ENCODE measurements around the gene FAM98C. TPM values are rescaled to one million over a fixed set of nuclear protein-coding genes. Genes with fewer than 3 reads are reported as not detected.

FAM98C gene
- total RNA-seq: 13.9 TPM

DNA sequence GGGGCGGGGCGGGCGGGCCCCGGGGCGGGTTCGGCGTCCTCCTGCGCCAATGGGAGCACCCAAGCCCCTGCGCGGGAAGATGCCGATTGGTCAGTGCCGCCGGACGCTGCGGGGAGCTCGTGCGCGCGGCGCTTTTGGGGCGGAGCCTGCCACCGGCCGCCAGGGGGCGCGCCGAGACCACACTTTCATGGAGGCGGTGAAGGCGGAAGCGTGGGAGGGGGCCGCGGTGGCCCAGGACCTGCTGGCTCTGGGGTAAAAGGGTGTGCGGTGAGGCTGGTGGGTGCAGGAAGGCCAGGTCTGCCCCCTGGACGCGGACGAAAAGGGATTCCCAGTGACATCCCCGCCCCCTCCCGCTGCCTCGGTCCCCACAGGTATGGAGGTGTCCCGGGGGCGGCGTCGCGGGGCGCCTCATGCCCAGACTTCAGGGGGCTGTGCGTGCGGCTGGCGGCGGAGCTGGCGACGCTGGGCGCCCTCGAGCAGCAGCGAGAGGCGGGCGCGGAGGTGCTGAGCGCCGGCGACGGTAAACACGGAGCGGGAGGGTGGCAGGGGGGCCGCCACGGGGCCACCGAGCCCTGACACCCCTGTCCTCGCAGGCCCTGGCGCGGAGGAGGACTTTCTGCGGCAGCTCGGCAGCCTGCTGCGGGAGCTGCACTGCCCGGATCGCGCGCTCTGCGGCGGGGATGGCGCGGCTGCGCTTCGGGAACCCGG lies at the start of gene FAM98C:
Gene FAM98C, plus strand, starts transcription at position 127 of the 708 bp plus-strand sequence. Its CDS starts 61 bp downstream, at position 188.

DNA sequence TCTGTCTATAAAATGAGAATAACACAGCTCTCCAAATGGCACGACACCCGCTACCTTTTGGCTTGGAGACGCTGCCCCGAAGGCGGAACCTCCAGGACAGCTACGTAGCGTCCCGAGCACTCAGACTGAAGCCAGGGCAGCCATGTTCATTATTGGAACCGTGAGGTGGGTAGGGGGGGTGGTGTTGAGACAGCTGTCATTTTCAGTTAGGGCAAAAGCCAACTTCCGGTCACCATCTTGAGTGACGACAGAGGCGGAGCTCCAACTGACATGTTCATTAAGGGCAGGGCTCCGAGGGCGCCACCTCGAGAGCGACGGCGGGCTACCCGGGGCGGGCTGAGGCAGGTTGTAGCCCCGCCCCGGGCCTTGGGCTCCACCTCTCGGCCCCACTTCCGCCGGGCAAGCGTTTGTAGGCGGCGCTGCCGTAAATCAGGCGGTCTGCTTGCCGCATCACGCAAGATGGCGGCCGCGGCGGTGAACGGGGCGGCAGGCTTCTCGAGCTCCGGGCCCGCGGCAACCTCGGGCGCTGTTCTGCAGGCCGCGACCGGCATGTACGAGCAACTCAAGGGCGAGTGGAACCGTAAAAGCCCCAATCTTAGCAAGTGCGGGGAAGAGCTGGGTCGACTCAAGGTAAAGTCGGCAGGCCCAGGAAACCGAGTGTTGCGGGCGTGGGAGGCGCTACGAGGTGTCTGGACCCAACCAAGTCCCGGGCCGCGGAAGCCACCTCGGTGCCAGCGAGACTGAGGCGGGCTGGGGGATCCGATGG lies 28.4 kb upstream of the FAM98C start, which contains the start of gene PSMD8:
Gene PSMD8, plus strand, starts transcription at position 240 of the 766 bp plus-strand sequence. Its CDS starts 31 bp downstream, at position 271.

DNA sequence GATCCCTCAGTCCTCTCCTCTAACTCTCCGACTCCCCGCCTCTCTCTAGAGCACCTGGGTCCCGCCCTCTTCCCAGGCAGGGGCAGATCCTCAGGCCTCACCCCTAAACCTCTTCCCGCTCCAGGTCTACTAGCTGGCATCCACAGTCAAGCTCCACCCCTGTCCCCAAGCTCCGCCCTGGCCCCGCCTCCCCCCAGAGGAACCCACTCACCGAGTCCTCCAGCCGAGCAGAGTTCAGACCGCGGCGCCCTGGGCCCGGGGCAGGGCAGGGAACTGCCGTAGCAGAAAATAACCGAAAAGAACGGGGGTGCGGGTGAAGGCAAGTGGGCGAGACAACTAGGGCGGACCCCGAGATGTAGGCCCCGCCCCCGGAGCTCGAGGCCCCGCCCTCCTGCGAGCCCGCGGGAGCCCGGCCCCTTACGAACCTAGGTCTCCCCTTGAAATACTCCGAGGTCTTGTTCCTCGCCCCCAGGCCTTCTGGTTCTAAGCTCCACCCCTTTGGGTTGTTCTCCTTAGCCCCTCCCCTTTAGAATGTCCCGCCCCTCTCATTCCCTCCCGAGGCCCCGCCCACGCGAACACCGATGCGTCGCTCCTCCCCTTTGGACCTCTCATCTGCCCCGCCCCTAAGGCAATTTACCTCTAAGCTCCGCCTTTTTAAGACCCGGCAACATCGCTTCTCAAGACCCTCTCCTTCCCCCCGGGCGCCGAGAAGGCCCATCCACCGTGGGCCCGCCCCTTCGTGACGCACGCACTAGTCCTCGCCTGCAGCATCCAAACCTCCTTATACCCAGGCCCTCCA lies 15.1 kb upstream of the FAM98C start, which contains the start of gene GGN:
Gene GGN, minus strand, starts transcription at position 485 of the 799 bp plus-strand sequence. CDS start 773 bp downstream, outside the sequence.

DNA sequence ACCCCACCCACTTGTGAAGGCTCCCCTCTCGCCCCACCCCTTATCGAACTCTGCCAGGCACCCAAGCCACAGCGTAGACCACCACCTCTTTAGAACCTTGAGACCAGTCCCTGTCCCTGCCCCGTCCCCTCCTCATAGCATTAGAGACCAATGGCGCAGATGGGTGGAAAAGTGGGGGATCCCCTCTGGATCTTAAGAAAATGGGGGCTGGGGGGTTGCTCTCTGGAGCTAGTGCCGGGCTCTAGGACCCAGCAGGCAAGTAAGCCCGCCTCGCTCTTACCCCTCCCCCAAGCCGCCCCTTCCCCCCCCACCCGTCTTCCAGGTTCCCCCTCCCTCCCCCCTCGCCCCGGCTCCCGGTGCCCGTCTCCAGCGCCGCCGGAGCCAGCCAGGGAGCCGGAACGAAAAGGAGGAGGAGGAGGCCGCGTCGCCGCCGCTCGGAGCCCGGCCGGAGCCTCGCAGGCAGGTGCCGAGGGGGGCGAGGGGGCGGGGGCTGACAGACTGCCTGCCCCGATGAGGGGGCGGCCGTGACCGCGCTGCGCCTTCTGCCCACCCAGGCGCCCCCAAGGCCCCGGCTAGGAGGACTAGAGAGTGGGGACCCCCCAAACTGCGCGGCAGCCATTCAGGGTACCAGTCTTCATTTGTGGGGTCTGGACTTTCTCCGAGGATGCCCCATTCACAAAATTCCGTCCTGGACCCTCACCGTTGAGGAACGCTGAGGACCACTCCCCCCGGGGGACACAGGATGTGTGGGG lies 14.4 kb upstream of the FAM98C start, which contains the start of gene SPRED3:
Gene SPRED3, plus strand, starts transcription at position 349 of the 752 bp plus-strand sequence. CDS start 1,606 bp downstream, outside the sequence.

DNA sequence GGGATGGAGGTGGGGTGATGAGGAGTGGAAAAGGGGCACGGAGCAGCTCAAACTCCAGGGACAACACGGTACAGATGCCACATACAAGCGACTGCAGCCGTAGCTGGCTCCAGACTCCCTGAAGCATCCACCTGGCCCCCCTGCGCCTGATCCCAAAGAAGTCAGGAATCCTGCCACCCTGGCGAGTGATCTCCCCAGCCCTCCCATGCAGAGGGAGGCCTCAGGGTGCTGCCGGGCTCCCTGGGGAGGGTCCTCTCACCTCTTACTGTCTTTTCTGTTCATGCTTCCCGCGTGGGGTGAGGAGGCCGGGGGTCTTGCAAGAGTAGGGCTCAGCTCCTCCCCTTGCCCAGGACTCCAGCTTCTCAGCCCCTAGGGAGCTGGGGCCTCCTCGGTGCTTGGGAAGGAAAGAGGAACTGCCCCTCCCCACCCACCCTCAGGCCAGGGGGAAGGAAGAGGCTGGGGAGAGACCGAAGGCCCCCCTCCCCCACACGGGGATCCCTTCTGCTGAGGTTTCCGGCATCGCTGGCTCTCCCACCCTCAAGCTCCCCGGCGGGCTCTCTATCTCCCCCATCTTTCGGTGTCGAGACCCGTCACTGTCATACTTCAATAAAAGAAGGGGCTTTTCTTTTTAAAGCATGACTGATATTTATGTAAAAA lies 23.0 kb downstream of the FAM98C start, which contains the start of gene RASGRP4:
Gene RASGRP4, minus strand, starts transcription at position 410 of the 657 bp plus-strand sequence. Its CDS starts 128 bp downstream, at position 282.

DNA sequence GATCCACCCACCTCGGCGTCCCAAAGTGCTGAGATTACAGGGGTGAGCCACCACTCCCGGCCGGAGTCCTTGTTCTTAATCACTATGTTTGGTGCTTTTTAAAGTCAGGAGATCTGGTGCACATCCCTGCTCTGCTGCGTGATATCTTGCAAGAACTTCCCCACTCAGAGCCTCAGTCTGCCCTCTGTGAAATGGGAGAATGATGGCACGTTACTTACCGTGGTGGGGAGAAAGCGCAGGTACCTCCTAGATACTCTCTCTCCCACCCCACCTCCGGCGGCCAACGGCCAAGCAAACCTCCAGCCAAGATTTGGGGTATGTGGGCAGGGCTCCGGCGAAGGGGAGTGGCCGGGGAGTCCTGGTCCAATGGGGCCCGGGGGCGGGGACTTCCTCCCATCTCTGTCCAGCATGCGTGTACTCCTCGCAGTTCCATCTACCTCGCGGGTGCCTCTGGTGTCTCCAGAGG lies 30.4 kb downstream of the FAM98C start, which contains the start of gene RYR1:
Gene RYR1, plus strand, starts transcription at position 424 of the 466 bp plus-strand sequence. CDS start 139 bp downstream, outside the sequence.

Other genes with a start within 250 kb of the FAM98C start
- gene DPF1, start 178.9 kb upstream of the FAM98C start, total RNA-seq: 0.64 TPM
- gene PPP1R14A, start 146.7 kb upstream of the FAM98C start, total RNA-seq: 15.4 TPM
- gene SPINT2, start 138.5 kb upstream of the FAM98C start, total RNA-seq: 172 TPM
- 6.8 TPM for gene C19orf33, start 98.8 kb upstream of the FAM98C start, total RNA-seq
- gene YIF1B, start 87.1 kb upstream of the FAM98C start, total RNA-seq: 40.6 TPM
- gene KCNK6, start 83.2 kb upstream of the FAM98C start, total RNA-seq: 2.9 TPM
- gene CATSPERG, start 67.3 kb upstream of the FAM98C start, total RNA-seq: 7.4 TPM
- 214 TPM for gene PSMD8, start 28.5 kb upstream of the FAM98C start, total RNA-seq
- gene GGN, start 15.1 kb upstream of the FAM98C start, total RNA-seq: 0.18 TPM
- 0.23 TPM for gene SPRED3, start 14.4 kb upstream of the FAM98C start, total RNA-seq
- 2.7 TPM for gene RASGRP4, start 23.1 kb downstream of the FAM98C start, total RNA-seq
- 107 TPM for gene RYR1, start 30.6 kb downstream of the FAM98C start, total RNA-seq
- gene MAP4K1, start 214.9 kb downstream of the FAM98C start, total RNA-seq: 2.7 TPM
- gene EIF3K, start 216.1 kb downstream of the FAM98C start, total RNA-seq: 268 TPM
- gene ACTN4, start 244.6 kb downstream of the FAM98C start, total RNA-seq: 294 TPM